Measurements from ENCODE around the gene NRG2.

DNA sequence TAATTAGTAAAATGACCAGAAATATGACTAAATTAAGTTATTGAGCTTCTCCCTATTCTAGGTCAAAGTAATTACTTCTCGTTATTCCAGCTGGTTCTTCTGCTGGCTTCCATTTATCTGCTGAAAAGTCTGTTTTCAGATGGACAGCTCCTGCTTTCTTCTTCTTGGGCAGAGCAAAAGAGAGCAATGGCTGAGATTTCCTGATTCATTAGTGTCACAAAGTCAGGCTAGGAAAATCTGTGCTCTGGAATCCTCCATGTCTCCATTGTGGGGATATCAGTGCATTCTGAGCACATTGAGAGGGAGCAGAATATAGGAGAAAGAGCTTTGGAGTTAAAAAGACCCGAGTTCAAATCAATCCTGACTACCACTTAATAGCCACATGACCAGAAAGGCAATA lies 33.7 kb upstream of the NRG2 start:
- TF ChIP-seq CTCF (IDR thresholded peaks at IDR 0.05; ENCODE audit: low read depth, low read length) (no peak), MYC (IDR thresholded peaks at IDR 0.05; ENCODE audit: low read depth, low read length) (no peak), POLR2A (IDR thresholded peaks at IDR 0.05; ENCODE audit: extremely low read depth, insufficient read length) (no peak)

Measured in NB4 (cell line).